ENCODE measurements around the gene TAS2R4.
"Not testable (repeated sequence)": the region's sequence is repeated elsewhere in the genome, so short reads cannot be mapped to it uniquely, and the experiment has no call there.

The TAS2R4 gene

GRCh38 chr7:141822432-141822831 lies 46.0 kb downstream of the TAS2R4 start:
- not testable (repeated sequence) for DNase-seq (ENCODE audit: low read depth in 3 of 3)

Measured in stimulated activated CD4-positive, alpha-beta T cell treated with anti-CD3 and anti-CD28 coated beads, TNF-alpha, amount 100 ng/mL, for 4 hours (primary cell).